Erythroblast (primary cell): ENCODE results near the gene KLK1.
A peak's percentile ranks its signal among the peaks of the same experiment; 100 is the strongest.
"Not testable (repeated sequence)": the region's sequence is repeated elsewhere in the genome, so short reads cannot be mapped to it uniquely, and the experiment has no call there.

Source experiments
- DNase-seq, 2 experiments: peaks; one replicate each; lab custom pipeline; 2025; lab: John Stamatoyannopoulos, UW
- GATA1 ChIP-seq: IDR thresholded peaks from 2 replicates; pipeline ENCODE4 v1.6.1; 2011; ENCODE audit warnings: low read depth, mild to moderate bottlenecking, control low read depth, low read length, moderate library complexity
- POLR2A ChIP-seq: IDR thresholded peaks from 2 replicates; pipeline ENCODE4 v1.6.1; 2011; ENCODE audit warnings: mild to moderate bottlenecking, low read length

Gene KLK1

DNA sequence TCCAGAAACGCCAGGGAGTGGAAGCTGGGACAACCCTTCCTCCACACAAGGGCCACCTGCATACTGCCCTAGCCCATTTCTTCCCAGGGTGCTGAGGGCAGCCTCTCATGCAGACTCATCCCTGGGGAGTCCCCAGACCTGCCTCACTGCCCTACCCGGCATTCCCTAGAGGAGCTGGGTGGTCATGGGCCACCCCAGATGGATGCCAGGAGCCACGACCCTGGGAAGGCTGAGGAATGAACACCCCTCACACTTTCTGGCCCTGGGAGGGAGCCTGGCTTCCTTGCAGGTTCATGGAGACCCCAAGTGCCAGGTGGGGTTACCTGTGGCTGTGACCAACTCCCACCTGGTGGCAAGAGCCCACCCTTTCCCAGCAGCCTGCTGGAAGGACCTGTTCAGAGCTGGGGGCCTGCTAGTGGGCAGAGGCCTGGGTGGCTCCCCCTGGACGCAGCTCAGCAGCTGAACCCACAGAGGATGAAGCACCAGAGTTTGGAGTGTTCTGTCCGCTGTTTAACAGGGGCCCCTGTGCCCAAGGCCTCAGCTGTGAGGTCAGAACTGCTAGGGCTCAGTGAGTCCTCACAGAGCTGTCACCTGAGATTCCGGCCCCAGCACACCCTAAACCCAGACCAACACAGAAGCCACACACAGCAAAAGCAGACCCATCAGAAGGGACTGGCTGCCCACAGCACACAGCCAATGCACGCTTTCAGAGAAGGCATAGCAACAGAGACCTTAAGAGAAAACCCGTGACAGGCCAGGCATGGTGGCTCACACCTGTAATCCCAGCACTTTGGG lies 26.8 kb downstream of the KLK1 start:
- no peak for DNase-seq
- peak; percentile 18 for TF ChIP-seq POLR2A
- no peak for TF ChIP-seq GATA1

- DNase-seq = no peak
- TF ChIP-seq GATA1 (no peak), POLR2A (no peak)
Observed at GRCh38 chr19:50796128-50796633, 27.4 kb downstream of the KLK1 start.

- TF ChIP-seq GATA1 = no peak
- peak; percentile 38 for TF ChIP-seq POLR2A
Observed at GRCh38 chr19:50795664-50796073, 27.9 kb downstream of the KLK1 start.

GRCh38 chr19:50794876-50795663 lies 28.5 kb downstream of the KLK1 start:
- no peak for DNase-seq
- TF ChIP-seq GATA1 = no peak
- peak; percentile 73 for TF ChIP-seq POLR2A

More at GRCh38 chr19:50795664-50796073, 27.9 kb downstream of the KLK1 start:
- no peak for DNase-seq

DNA sequence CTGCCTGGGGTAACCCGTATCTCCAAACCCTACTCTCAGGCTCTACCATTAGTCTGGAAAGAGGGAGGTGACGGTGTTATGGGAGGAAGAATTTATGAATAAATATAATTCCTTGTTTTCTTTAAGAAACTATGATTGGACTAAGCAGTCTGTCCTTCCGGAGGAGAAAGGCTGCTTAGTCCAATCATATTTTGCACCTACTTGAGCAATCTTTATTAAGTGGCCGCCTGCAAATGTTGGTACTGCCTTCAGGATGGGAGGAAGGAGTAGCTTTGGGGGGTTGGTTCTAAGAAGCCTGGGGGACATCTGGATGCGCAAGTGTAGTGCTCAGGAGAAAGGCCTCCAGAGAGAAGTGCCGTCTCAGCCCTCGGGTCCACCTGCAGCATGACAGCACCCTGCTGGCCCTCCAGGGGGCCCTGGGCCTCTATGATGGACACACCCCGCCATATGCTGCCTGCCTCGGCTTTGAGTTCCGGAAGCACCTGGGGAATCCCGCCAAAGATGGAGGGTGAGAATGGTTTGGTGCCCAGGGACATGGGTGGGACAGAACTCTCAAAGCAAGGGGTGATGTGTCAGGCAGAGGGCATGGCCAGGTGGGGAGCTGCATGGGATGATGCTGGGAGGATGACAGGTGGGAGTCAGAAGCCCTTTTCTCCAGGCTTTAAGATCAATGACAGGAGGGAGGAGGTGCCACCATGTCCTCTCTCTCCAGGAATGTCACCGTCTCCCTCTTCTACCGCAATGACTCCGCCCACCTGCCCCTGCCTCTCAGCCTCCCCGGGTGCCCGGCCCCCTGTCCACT lies 29.3 kb downstream of the KLK1 start:
- TF ChIP-seq GATA1 (no peak), POLR2A (peak; percentile 22)
- DNase-seq = no peak

DNA sequence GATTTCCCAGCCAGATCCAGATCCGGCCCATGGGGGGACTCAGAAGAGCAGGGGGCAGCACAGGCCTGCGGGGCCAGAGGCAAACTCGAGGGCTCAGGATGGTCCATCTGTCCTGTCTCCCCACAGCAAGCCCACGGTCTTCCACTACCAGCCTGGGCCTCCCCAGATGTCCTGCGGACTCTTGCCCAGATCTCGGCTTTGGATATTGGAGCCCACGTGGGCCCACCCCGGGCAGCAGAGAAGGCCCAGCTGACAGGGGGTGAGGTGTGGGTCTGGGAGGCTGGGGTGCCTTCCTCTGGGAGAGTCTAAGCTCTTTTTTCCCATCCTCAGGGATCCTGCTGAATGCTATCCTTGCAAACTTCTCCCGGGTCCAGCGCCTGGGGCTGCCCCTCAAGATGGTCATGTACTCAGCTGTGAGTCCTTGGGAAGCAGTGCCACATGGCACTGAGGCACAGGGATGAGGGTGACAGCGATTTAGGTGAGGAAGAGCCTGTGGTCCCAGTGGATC lies 30.0 kb downstream of the KLK1 start:
- TF ChIP-seq POLR2A (no peak), GATA1 (no peak)
- no peak for DNase-seq

DNA sequence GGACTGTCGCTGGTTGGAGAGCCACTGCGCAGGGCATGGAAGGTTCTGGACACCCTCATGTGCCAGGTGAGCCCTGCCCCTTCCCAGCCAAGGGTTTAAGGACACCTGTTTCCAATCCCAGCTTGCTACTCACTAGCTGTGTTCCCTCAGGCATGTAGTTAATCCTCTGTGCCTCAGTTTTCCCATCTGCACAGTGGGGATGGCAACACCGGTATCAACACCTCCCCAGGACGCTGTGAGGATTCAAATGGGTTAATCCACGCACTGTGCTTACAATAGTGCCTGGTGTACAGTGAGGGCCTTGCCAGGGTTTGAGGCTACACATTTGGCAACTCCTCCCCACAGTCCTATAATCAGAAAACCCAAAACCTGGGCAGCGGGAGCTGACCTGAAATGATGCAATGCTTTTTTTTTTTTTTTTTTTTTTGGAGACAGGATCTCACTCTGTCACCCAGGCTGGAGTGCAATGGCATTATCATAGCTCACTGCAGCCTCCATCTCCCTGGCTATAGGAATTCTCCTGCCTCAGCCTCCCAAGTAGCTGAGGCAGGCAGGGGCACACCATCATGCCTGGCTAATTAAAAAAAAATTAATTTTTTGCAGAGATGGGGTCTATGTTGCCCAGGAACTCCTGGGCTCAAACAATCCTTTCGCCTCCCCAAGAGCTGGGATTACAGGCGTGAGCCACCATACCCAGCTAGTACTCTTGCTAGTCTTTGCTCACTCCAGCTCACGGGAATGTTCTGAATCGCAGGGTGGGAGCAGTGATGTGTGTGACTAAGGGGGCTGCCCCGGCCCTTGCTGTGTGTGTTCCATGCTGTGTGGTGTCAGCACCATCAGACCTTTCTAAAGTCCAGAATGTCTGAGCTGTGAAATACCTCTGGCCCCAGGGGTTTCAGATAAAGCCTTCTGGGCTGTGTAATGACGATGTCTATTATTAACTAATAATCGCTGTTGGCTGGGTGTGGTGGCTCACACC lies 31.0 kb downstream of the KLK1 start:
- no peak for DNase-seq
- TF ChIP-seq GATA1 = no peak
- TF ChIP-seq POLR2A = no peak

GRCh38 chr19:50791594-50792271 lies 31.9 kb downstream of the KLK1 start:
- no peak for DNase-seq
- TF ChIP-seq POLR2A (no peak), GATA1 (no peak)

DNA sequence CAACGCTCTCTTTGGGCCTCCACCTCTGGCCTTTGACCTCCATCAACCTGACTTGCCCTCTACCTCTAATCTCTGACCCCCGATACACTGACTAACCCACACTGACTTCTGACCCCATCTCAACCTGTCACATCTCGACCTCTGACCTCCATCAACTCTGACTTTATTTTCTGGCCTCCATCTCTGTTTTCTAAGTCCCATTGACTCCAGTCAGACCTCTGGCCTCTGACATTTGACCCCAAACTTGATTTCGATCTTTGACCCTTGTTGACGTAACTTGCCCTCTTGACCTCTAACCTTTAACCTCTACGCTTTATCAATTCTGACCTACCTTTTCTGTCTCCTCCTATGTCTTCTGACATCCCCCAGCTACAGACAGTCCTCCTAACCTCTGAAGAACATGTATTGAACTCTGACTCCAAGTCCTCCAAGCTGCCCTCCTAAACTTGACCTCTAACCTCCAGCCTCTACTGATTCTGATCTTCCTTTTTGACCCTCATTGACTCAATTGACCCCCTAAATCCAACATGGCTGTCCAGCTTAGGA lies 32.6 kb downstream of the KLK1 start:
- DNase-seq = no peak
- TF ChIP-seq GATA1 (no peak), POLR2A (no peak)

- no peak for DNase-seq
- no peak for TF ChIP-seq GATA1
Observed at GRCh38 chr19:50790396-50790795, 33.2 kb downstream of the KLK1 start, which contains the start of gene ACP4. ACP4 (plus strand) TSS chr19:50790415; CDS start chr19:50790415, 0 bp downstream.

DNA sequence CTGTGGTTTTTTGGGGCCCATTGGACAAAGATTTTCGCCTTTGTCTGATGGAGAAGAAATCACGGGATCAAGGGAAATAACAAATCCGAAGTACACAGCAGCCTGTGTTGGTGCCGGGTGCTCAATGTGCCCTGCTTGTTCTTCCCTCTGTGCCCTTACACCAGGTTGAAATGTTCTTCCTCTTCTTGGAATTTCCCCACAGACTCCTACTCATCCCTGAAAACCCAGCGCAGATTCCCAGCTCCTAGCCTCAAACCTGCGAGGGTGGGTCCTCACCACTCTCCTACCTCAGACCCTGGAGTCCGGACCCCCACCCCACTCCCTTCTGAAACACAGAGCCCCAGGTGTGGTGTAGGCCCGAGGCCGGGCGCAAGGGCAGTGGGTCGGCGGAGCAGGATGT lies 38.3 kb downstream of the KLK1 start:
- no peak for DNase-seq
- TF ChIP-seq GATA1 (no peak), POLR2A (no peak)

DNA sequence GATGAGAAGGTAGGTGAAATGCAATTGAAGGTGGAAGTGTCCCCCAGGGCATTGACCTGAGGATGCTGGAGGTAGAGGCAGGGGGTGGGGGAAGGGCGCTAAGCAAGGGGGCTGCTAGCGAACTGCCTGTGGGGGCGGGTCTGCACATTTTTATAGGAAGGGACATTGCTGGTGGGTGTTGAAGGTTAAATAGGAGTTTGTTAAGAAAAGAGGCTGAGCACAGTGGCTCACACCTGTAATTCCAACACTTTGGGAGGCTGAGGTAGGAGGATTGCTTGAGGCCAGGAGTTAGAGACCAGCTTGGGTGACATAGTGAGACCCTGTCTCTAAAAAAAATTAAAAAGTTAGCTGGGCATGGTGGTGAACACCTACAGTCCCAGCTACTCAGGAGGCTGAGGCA lies 38.9 kb downstream of the KLK1 start:
- TF ChIP-seq GATA1 (no peak), POLR2A (no peak)
- no peak for DNase-seq

DNA sequence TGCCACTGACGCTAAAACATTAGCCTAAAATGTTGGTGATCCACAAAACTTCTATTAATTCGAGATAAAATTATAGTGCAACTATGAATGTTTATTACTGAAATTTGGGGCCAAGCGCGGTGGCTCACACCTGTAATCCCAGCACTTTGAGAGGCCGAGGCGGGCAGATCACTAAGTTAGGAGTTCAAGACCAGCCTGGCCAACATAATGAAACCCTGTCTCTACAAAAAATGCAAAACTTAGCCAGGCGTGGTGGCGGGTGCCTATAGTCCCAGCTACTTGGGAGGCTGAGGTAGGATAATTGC lies 39.8 kb downstream of the KLK1 start:
- DNase-seq = not testable (repeated sequence)
